HCT116 (cell line): ENCODE data around the gene CRK. TPM values are rescaled to one million over a fixed set of nuclear protein-coding genes. Genes with fewer than 3 reads are reported as not detected.
"Not testable (repeated sequence)": the region's sequence is repeated elsewhere in the genome, so short reads cannot be mapped to it uniquely, and the experiment has no call there.

Experiments
- ATAC-seq: fragments of 200-7000 bp; cut with Tn5 transposase; 2 replicates; pipeline ENCODE4 v1.9.1; 2020; ENCODE audit warnings: mild to moderate bottlenecking, moderate library complexity
- BruUV-seq: library from RNA; stranded (reverse); fragments of 400-500 nt; replicated peaks from 2 replicates; lab custom pipeline; 2021; lab: Mats Ljungman, UMichigan
- CTCF ChIA-PET: fragments of 300-600 bp; sonication (Branson Sonifier 250); formaldehyde crosslinking; loops from one replicate; lab custom pipeline; 2021; ENCODE audit warnings: antibody characterized with exemption; lab: Charles Lee
- POLR2A ChIA-PET: fragments of 300-600, 350-600 bp; sonication (Branson Sonifier 250); formaldehyde crosslinking; loops from one replicate; lab custom pipeline; 2021; ENCODE audit warnings: antibody characterized with exemption; lab: Charles Lee
- RAD21 ChIA-PET, 2 experiments: fragments of 300-600 bp; sonication (Branson Sonifier 250); formaldehyde crosslinking; loops; one replicate each; lab custom pipeline; 2023; ENCODE audit warnings: low total read pairs in 2 of 2; ENCODE audit not compliant: uncharacterized antibody in 2 of 2, unreplicated experiment in 2 of 2, low non-redundant PET in 1 of 2; lab: Charles Lee
- DNase-seq: peaks from one replicate; pipeline ENCODE4 v3.0.0-alpha.2; 2010; ENCODE audit warnings: low read depth, low spot score
- H2AFZ ChIP-seq: fragments of 200-600 bp; shearing (Covaris generic), sonication (generic); 2 replicates; pipeline ENCODE4 v1.6.1; 2017; ENCODE audit warnings: low read depth, mixed run types, mixed read lengths, antibody characterized with exemption, low read length; ENCODE audit not compliant: poor library complexity, severe bottlenecking
- H3K27ac ChIP-seq: 2 replicates; pipeline ENCODE4 v1.5.1; 2012; ENCODE audit warnings: low read depth, low read length
- H3K27me3 ChIP-seq: fragments of 200-600 bp; sonication (generic); 2 replicates; pipeline ENCODE4 v1.6.1; 2016; ENCODE audit warnings: mixed run types, low read length, mixed read lengths; ENCODE audit not compliant: insufficient read depth
- H3K36me3 ChIP-seq, 2 experiments: fragments of 200-500 bp in 1 of 2; fragments of 200-600 bp in 1 of 2; sonication (Bioruptor generic) in 1 of 2; sonication (generic) in 1 of 2; 2 replicates each; pipeline versions ENCODE4 v1.5.1 to v1.6.1; 2014 to 2016; ENCODE audit warnings: low read length in 2 of 2, inconsistent platforms in 1 of 2, mixed read lengths in 1 of 2, mixed run types in 1 of 2; ENCODE audit not compliant: insufficient read depth in 2 of 2, control insufficient read depth in 1 of 2
- H3K4me1 ChIP-seq, 2 experiments: fragments of 200-600 bp in 1 of 2; sonication (generic) in 1 of 2; 2 replicates each; pipeline versions ENCODE4 v1.5.1 to v1.6.1; 2012 to 2017; ENCODE audit warnings: low read length in 2 of 2, inconsistent platforms in 1 of 2, mild to moderate bottlenecking in 1 of 2, mixed read lengths in 1 of 2, mixed run types in 1 of 2, moderate library complexity in 1 of 2; ENCODE audit not compliant: insufficient read depth in 2 of 2, control insufficient read depth in 1 of 2
- H3K4me2 ChIP-seq: fragments of 200-600 bp; sonication (generic); 2 replicates; pipeline ENCODE4 v1.6.1; 2017; ENCODE audit warnings: mixed run types, low read length, mixed read lengths
- H3K4me3 ChIP-seq, 2 experiments: fragments of 200-600 bp in 1 of 2; sonication (generic) in 1 of 2; replicated peaks in 1 of 2; 2 replicates each; pipeline ENCODE4 v1.5.1; 2011 to 2016; ENCODE audit warnings: low read length in 2 of 2, control low read depth in 1 of 2, low read depth in 1 of 2, mild to moderate bottlenecking in 1 of 2, mixed read lengths in 1 of 2, mixed run types in 1 of 2
- H3K79me2 ChIP-seq: fragments of 200-600 bp; sonication (generic); 2 replicates; pipeline ENCODE4 v1.6.1; 2017; ENCODE audit warnings: mild to moderate bottlenecking, mixed run types, low read length, moderate library complexity, mixed read lengths; ENCODE audit not compliant: insufficient read depth
- H3K9ac ChIP-seq: fragments of 200-600 bp; sonication (generic); 2 replicates; pipeline ENCODE4 v1.6.1; 2016; ENCODE audit warnings: low read length, mixed read lengths
- H3K9me2 ChIP-seq: fragments of 200-600 bp; sonication (generic), shearing (Covaris generic); 2 replicates; pipeline ENCODE4 v1.6.1; 2017; ENCODE audit warnings: mixed run types, mild to moderate bottlenecking, moderate library complexity; ENCODE audit not compliant: insufficient read depth
- H3K9me3 ChIP-seq, 2 experiments: fragments of 200-500 bp in 1 of 2; fragments of 200-600 bp in 1 of 2; sonication (Bioruptor generic) in 1 of 2; sonication (generic) in 1 of 2; 2 replicates each; pipeline ENCODE4 v1.6.1; 2014 to 2017; ENCODE audit warnings: low read length in 2 of 2, mixed read lengths in 2 of 2, inconsistent platforms in 1 of 2, low read depth in 1 of 2, mild to moderate bottlenecking in 1 of 2, mixed run types in 1 of 2, moderate library complexity in 1 of 2; ENCODE audit not compliant: control insufficient read depth in 1 of 2, insufficient read depth in 1 of 2
- H4K20me1 ChIP-seq: fragments of 200-600 bp; sonication (generic), shearing (Covaris generic); 2 replicates; pipeline ENCODE4 v1.6.1; 2017; ENCODE audit warnings: mixed run types, mild to moderate bottlenecking, moderate library complexity; ENCODE audit not compliant: insufficient read depth
- JUND ChIP-seq: IDR thresholded peaks from 2 replicates; pipeline ENCODE4 v1.6.1; 2012
- intact Hi-C: fragments of 100-400 bp; cut with micrococcal nuclease; formaldehyde crosslinking; loops from 2 replicates; pipeline ENCODE4 v1.10.0; 2022
- total RNA-seq: library from RNA; stranded (reverse); gene quantifications from one replicate; pipeline ENCODE4 v1.2.1, GENCODE V29; 2021; ENCODE audit not compliant: unreplicated experiment
- TF ChIP-seq, protein P1 (sequence below): IDR thresholded peaks from 2 replicates; pipeline ENCODE4 v1.6.1; 2012; ENCODE audit warnings: low read depth

CRK gene
- total RNA-seq, 1 experiment from 2014 or later = 55.5 TPM

DNA sequence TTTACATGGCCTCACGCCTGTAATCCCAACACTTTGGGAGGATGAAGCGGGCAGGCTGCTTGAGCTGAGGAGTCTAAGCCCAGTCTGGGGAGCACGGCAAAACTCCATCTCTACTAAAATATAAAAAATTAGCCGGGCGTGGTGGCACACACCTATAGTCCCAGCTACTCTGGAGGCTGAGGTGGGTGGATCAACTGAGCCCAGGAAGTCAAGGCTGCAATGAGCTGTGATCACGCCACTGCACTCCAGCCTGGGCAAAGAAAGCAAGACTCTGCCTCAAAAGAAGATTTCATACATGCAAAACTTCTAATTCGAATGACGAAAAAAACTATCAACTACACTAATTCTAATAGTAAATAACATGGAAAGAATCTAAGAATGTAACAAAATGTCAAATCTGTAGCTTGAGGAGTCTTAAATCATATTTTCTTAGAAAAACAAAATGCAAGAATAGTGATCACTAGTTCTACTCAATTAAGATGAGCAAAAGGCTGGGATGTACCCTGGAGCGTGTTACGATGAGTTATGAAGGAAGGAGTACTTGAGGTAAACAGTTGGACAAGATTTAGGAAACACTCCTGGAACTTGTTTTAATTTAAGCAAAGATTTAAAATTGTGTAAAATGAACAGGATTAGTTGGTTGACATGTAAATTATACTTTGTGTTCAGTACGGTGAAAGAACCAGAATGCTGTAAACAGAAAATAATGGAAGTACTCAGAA lies 76.7 kb downstream of the CRK start:
- ATAC-seq (no peak), DNase-seq (no peak)
- Histone ChIP-seq H4K20me1 (peaks cover 75% of the 10 kb centered on the region), H3K4me3 (no peak overlapping the region), H3K9me3 (no peaks in the 10 kb centered on the region), H3K79me2 (peaks cover 99% of the 10 kb centered on the region), H3K36me3 (peaks cover 0 to 2% of the 10 kb centered on the region in 2 experiments; a peak in 2 of 4 replicates), H3K4me2 (no peak overlapping the region), H3K9me2 (no peaks in the 10 kb centered on the region), H3K27me3 (no peaks in the 10 kb centered on the region), H3K27ac (no peak overlapping the region), H3K4me1 (peaks cover 16 to 49% of the 10 kb centered on the region in 2 experiments), H3K9ac (no peak overlapping the region), H2AFZ (no peak overlapping the region)
- ChIA-PET CTCF (interaction anchor here (1.1 to 1.7 kb wide), 3 partner anchors 14 to 321 kb away, joined by 3 to 11 read pairs (median 7); no protein-coding TSS in a partner anchor), POLR2A (interaction anchor here (1.0 to 1.1 kb wide), 2 partner anchors 8 to 14 kb away, joined by 3 read pairs; no protein-coding TSS in a partner anchor), RAD21 (no interaction called here)
- intact Hi-C loops = no loop called here
- TF ChIP-seq, protein P1, sequence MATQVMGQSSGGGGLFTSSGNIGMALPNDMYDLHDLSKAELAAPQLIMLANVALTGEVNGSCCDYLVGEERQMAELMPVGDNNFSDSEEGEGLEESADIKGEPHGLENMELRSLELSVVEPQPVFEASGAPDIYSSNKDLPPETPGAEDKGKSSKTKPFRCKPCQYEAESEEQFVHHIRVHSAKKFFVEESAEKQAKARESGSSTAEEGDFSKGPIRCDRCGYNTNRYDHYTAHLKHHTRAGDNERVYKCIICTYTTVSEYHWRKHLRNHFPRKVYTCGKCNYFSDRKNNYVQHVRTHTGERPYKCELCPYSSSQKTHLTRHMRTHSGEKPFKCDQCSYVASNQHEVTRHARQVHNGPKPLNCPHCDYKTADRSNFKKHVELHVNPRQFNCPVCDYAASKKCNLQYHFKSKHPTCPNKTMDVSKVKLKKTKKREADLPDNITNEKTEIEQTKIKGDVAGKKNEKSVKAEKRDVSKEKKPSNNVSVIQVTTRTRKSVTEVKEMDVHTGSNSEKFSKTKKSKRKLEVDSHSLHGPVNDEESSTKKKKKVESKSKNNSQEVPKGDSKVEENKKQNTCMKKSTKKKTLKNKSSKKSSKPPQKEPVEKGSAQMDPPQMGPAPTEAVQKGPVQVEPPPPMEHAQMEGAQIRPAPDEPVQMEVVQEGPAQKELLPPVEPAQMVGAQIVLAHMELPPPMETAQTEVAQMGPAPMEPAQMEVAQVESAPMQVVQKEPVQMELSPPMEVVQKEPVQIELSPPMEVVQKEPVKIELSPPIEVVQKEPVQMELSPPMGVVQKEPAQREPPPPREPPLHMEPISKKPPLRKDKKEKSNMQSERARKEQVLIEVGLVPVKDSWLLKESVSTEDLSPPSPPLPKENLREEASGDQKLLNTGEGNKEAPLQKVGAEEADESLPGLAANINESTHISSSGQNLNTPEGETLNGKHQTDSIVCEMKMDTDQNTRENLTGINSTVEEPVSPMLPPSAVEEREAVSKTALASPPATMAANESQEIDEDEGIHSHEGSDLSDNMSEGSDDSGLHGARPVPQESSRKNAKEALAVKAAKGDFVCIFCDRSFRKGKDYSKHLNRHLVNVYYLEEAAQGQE = no peak
- TF ChIP-seq JUND = no peak
- no TSS peak for BruUV-seq

DNA sequence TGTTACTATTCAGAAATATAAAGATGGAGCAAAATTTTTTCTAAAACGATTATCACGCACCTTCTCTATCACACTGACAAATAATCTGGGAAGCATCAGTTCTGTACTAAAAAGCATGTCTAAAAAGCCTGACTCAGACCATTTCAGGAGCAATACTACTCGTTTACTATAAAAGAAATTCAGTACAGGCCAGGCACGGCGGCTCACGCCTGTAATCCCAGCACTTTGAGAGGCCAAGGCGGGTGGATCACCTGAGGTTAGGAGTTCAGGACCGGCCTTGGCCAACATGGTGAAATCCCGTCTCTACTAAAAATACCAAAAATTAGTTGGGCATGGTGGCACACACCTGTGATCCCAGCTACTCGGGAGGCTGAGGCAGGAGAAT lies 77.6 kb downstream of the CRK start:
- Histone ChIP-seq H4K20me1 (peaks cover 78% of the 10 kb centered on the region), H3K4me1 (peaks cover 16 to 44% of the 10 kb centered on the region in 2 experiments), H3K79me2 (peaks cover 99% of the 10 kb centered on the region)
- ATAC-seq, BruUV-seq, H3K9me3 ChIP-seq, H3K9me2 ChIP-seq, RAD21 ChIA-PET, H2AFZ ChIP-seq, POLR2A ChIA-PET, intact Hi-C loops, DNase-seq, H3K27me3 ChIP-seq, H3K9ac ChIP-seq, H3K36me3 ChIP-seq, H3K27ac ChIP-seq, H3K4me2 ChIP-seq, H3K4me3 ChIP-seq: not testable (repeated sequence)
- CTCF ChIA-PET = interaction anchor here (1.3 kb wide), 1 partner anchor 13 kb away, joined by 7 read pairs; no protein-coding TSS in a partner anchor
